Skin epidermis (tissue), 12 donors: Measurements from ENCODE around the gene SSNA1.
A peak's percentile ranks its signal among the peaks of the same experiment; 100 is the strongest.

ENCODE experiments used
- H3K27ac ChIP-seq, 21 experiments: fragments of 200-600 bp; sonication (generic) in 11 of 21; one replicate each; pipeline ENCODE4 v1.5.0; 2020; ENCODE audit warnings: mild to moderate bottlenecking in 3 of 21, inconsistent platforms in 2 of 21, moderate library complexity in 2 of 21
- H3K4me3 ChIP-seq, 7 experiments: fragments of 200-600 bp; sonication (generic) in 2 of 7; one replicate each; pipeline ENCODE4 v1.5.0; 2020; ENCODE audit warnings: inconsistent platforms in 2 of 7, mild to moderate bottlenecking in 2 of 7, moderate library complexity in 1 of 7

The SSNA1 gene

GRCh38 chr9:137178201-137178938 lies 10.1 kb upstream of the SSNA1 start:
- Histone ChIP-seq H3K27ac (no peak overlapping the region), H3K4me3 (no peak overlapping the region)

GRCh38 chr9:137178939-137179630 lies 9.4 kb upstream of the SSNA1 start:
- Histone ChIP-seq H3K4me3 (no peak overlapping the region), H3K27ac (no peak overlapping the region)

DNA sequence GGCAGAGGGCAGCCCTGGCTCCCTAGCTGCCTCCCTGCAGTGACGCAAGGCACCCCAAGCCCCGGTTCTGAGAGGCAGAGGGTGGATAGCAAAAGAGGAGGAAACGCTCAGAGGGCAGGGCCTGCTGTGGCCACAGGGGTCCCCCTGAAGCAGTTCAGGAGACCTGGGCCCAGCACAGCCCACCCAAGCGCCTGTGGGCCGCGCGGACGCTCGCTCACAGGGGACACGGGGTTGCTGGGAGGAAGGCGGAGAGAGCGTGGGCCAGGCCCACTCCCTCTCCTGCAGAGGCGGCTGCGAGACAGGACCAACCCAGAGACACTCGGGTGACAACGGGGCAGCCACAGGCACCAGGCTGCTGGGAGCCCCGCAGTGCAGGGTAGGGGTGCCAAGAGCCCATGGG lies 8.7 kb upstream of the SSNA1 start:
- Histone ChIP-seq H3K27ac (no peak overlapping the region), H3K4me3 (no peak overlapping the region)

GRCh38 chr9:137180491-137180890 lies 8.0 kb upstream of the SSNA1 start:
- Histone ChIP-seq H3K4me3 (no peak overlapping the region), H3K27ac (no peak overlapping the region)

DNA sequence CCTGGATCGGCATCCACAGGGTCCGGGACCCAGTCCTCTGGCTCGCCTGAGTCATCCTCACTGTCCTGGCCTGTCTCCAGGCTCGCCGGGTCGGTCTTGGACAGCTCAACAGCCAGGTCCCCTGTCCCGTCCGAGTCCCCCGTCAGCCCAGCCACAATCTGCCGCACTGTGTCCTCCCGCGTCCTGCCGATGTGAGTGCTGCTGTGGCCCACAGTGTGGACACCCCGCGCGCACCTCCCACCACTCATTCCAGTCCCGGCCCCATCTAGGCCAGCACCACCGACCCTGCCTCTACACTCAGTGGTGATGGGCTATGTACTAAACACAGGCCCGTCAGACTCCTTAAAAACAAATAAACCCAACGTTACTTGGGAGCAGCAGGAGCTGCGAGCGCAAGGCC lies 6.8 kb upstream of the SSNA1 start:
- Histone ChIP-seq H3K4me3 (no peak overlapping the region), H3K27ac (no peak overlapping the region)

- H3K4me3 ChIP-seq = no peak overlapping the region
- no peak overlapping the region for H3K27ac ChIP-seq
Observed at GRCh38 chr9:137182836-137183235, 5.6 kb upstream of the SSNA1 start.

GRCh38 chr9:137183980-137184595 lies 4.4 kb upstream of the SSNA1 start:
- Histone ChIP-seq H3K27ac (no peak overlapping the region), H3K4me3 (no peak overlapping the region)

DNA sequence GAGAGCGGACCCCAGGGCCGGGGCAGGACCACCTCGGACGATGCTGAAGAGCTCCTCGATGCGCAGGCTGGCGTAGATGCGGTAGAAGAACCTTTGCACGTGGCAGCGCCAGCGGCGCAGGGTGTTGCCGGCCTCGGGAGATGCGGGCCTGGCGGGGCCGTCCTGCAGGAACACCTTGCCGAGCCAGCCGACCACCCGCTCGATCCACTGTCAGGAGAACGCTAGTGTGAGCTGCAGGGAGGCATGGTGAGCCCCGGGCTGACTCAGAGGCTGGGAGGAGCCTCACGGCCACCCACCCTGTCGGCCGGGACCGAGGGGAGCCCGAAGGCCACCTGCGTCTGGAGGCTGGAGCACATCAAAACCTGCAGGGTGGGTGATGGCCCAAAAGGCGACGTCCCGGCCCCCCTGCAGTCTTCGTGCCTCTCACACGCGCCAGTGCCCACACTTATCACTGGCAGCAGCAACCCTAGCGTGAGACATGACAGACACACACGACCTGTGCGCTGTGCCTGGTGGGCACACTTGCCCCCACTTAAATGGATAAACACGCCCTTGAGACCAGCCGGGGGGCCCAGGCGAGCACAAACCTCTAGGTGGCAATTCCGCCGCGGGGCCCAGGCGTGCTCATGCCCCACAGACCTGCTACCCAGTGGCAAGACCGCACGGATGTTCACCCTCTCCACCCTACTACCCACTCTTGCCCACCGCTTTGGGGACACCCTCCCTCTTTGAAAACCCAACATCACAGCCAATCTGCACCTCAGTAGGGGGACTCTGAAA lies 3.4 kb upstream of the SSNA1 start:
- no peak overlapping the region for H3K27ac ChIP-seq

DNA sequence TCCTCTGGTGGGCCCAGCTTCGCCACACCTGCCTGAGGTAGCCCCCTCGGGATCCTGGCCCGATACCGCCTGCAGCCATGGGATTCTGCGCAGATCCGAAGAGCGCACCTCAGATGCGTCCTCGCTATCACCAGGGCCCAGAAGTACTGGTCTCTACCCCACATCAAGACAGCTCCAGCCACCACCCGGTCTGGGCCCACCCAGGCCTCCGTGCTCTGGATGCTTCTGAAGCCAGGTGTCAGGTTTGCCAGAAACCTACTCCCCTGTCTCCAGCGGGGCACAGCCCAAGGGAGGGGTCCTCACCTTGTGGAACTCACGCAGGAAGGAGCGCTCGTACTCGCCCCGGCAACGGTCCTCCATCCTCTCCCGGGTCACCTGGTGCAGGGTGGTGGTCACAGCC lies 2.6 kb upstream of the SSNA1 start:
- Histone ChIP-seq H3K27ac (no peak overlapping the region), H3K4me3 (no peak overlapping the region)

More for the DNA sequence above, 3.4 kb upstream of the SSNA1 start:
- no peak overlapping the region for H3K4me3 ChIP-seq

GRCh38 chr9:137186385-137186784 lies 2.1 kb upstream of the SSNA1 start:
- H3K4me3 ChIP-seq = no peak overlapping the region
- no peak overlapping the region for H3K27ac ChIP-seq

GRCh38 chr9:137187386-137187785 lies 1.1 kb upstream of the SSNA1 start:
- H3K4me3 ChIP-seq = peak overlapping the region; percentile 77 to 99 (median 90)
- H3K27ac ChIP-seq = peak overlapping the region in 5 of 21 experiments; percentile 91 to 99 (median 97)

DNA sequence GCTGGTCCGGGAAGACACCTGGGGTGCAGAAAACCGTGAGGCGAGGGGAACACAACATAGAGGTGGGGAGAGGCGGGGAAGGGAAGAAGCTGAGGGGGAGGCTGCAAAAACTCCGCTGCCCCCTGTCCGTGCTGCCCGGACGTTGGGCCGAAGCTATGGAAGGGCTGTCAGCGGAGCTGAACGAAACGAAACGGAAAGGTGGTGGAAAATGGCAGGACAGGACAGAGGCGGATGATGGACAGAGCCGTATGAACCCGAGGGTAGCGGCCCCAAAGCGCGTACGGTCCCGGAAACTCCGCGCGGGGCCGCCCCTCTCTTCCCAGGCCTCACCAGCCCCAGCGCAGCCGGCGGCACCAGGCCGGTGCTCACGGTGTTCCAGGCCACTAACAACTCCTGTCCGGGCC lies 388 bp upstream of the SSNA1 start:
- peak overlapping the region; percentile 77 to 99 (median 90) for H3K4me3 ChIP-seq
- H3K27ac ChIP-seq = peak overlapping the region; percentile 91 to 99 (median 97)

DNA sequence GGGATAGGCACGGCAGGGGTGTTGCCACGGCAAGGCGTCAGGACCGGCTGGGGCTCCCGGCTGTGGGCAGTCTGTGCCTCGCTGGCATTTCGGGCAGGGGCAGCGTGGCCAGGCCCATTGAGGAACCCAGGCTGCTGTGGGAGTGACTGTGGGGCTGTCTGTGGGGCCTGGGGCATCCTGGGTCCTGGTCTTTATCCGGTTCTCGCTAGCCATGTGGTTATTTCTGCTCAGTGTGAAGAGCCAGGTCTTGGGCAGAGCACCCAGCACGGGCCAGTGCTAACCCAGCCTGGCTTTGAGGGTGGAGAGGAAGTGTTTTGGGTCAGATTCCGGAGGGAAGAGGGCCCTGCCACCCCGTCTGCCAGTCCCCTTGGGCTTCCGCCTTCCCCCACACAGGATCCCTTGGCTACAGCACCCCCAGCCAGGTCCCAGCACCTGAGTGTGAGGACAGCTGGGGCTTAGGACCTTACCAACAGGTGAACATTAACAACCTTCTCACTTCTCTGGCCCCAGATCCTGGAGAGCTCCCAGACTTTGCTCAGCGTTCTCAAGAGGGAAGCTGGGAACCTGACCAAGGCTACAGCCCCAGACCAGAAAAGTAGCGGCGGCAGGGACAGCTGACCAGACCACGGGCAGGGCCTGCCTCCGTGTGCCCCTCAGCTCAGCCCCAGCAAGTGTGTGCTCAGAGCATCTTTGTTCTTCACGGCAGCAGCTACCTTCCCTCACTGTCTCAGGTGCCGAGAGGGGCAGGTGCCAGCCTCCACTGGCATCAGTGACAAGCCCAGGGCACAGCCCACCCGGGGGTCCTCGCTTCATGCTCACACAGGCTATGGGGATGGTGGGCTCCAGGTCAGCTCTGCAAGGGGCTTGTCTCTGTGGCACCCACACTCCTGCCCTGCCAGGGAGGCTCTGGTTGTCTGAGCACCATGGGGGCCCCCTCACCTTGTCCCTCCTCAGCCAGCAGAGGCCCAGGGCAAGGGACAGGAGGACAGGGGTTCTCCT lies 1.1 kb downstream of the SSNA1 start:
- peak overlapping the region; percentile 91 to 99 (median 97) for H3K27ac ChIP-seq
- H3K4me3 ChIP-seq = peak overlapping the region; percentile 77 to 99 (median 90)

DNA sequence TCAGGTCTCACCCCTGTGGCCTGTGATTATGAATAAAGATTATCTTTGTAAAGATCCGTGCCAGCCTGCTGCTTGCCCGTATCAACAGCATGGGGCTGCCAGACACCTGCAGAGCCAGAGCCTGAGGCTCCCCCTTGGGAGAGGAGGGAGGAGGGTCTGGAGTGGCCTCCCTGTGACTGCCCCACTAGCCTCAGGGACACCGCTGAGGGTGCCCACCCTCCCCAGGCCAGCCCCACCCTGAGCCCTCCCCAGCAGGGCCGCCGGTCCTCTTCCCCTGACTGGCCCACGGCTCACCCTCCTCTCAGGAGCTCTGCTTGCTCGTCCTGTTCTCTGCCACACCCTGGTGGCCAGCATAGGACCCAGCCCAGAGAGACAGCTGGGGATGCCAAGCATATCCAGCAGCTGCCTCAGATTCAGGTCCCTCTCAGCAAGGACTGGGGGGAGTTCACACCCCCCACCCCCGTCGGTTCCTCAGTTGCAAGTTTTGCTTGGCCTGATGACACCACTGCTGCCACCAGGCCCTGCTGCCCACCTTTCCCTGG lies 1.9 kb downstream of the SSNA1 start:
- peak overlapping the region in 17 of 21 experiments; percentile 91 to 99 (median 97) for H3K27ac ChIP-seq
- peak overlapping the region in 1 of 7 experiments; percentile 99 for H3K4me3 ChIP-seq

DNA sequence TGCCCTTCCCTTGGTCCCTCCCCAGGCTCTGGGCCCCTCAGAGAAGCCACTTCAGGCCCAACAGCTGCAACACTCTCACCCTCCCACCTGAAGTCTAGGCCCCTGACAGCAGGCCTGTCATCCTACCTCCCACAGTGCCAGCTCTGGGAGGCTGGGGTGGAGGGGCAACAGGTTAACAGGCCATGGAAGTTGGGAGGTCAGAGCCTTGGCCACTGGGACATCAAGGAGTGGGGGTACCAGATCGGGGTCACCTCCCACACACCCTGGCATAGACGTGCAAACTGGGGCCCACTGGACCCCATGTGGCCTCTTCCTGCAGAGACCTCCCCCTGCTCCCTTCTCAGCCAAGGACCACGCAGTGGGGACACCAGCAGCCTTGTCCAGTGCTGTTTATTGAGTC lies 2.8 kb downstream of the SSNA1 start:
- no peak overlapping the region for H3K4me3 ChIP-seq
- peak overlapping the region in 2 of 21 experiments; percentile 32 to 97 for H3K27ac ChIP-seq

- H3K4me3 ChIP-seq = no peak overlapping the region
- peak overlapping the region in 1 of 21 experiments; percentile 32 for H3K27ac ChIP-seq
Observed at GRCh38 chr9:137191691-137192447, 3.4 kb downstream of the SSNA1 start.

GRCh38 chr9:137192448-137192780 lies 3.9 kb downstream of the SSNA1 start:
- Histone ChIP-seq H3K27ac (no peak overlapping the region), H3K4me3 (no peak overlapping the region)

GRCh38 chr9:137192859-137193258 lies 4.4 kb downstream of the SSNA1 start:
- no peak overlapping the region for H3K27ac ChIP-seq
- no peak overlapping the region for H3K4me3 ChIP-seq
